ENCODE results near the gene CAB39L.

Gene CAB39L

GRCh38 chr13:49388091-49388635 lies 55.7 kb downstream of the CAB39L start:
- Histone ChIP-seq H3K4me3 (no peak overlapping the region), H3K9me3 (peaks cover 0 to 4% (median 0%) of the 10 kb centered on the region in 3 donors), H3K27me3 (no peaks in the 10 kb centered on the region), H3K27ac (no peak overlapping the region), H3K4me1 (peaks cover 0 to 15% (median 5%) of the 10 kb centered on the region in 4 donors), H3K36me3 (no peaks in the 10 kb centered on the region)
- DNase-seq = no peak
- intact Hi-C loops (cut with DNase I; ENCODE audit: low total_unique reads) = no loop called here
- TF ChIP-seq CTCF (IDR thresholded peaks at IDR 0.05) = no peak

GRCh38 chr13:49386664-49387063 lies 57.2 kb downstream of the CAB39L start:
- H3K27me3 ChIP-seq = no peaks in the 10 kb centered on the region
- peaks cover 0 to 4% (median 2%) of the 10 kb centered on the region in 3 donors for H3K36me3 ChIP-seq
- no peak overlapping the region for H3K27ac ChIP-seq
- no peak for DNase-seq
- TF ChIP-seq CTCF (IDR thresholded peaks at IDR 0.05) = no peak
- intact Hi-C loops (cut with DNase I; ENCODE audit: low total_unique reads) = no loop called here
- H3K4me3 ChIP-seq = no peak overlapping the region
- H3K9me3 ChIP-seq = peaks cover 0 to 4% (median 0%) of the 10 kb centered on the region in 3 donors
- peaks cover 0 to 14% (median 5%) of the 10 kb centered on the region in 4 donors for H3K4me1 ChIP-seq

- no peak for TF ChIP-seq CTCF (IDR thresholded peaks at IDR 0.05)
- no peaks in the 10 kb centered on the region for H3K9me3 ChIP-seq
- DNase-seq = no peak
- H3K4me3 ChIP-seq = no peak overlapping the region
- no peak overlapping the region for H3K27ac ChIP-seq
- H3K4me1 ChIP-seq = peaks cover 0 to 43% (median 14%) of the 10 kb centered on the region in 4 donors
- no peaks in the 10 kb centered on the region for H3K27me3 ChIP-seq
- peaks cover 0 to 13% (median 10%) of the 10 kb centered on the region in 3 donors for H3K36me3 ChIP-seq
- intact Hi-C loops (cut with DNase I; ENCODE audit: low total_unique reads) = no loop called here
Observed at GRCh38 chr13:49376121-49376520, 67.7 kb downstream of the CAB39L start.

- intact Hi-C loops (cut with DNase I; ENCODE audit: low total_unique reads) = no loop called here
- peaks cover 0 to 13% (median 10%) of the 10 kb centered on the region in 3 donors for H3K36me3 ChIP-seq
- no peak for TF ChIP-seq CTCF (IDR thresholded peaks at IDR 0.05)
- no peak overlapping the region for H3K4me3 ChIP-seq
- H3K27me3 ChIP-seq = no peaks in the 10 kb centered on the region
- peak overlapping the region in 1 of 2 donors; percentile 49 for H3K27ac ChIP-seq
- no peak for DNase-seq
- H3K9me3 ChIP-seq = no peaks in the 10 kb centered on the region
- peaks cover 0 to 53% (median 20%) of the 10 kb centered on the region in 4 donors for H3K4me1 ChIP-seq
Observed at GRCh38 chr13:49374585-49375290, 69.1 kb downstream of the CAB39L start.

GRCh38 chr13:49373716-49374115 lies 70.1 kb downstream of the CAB39L start:
- Histone ChIP-seq H3K4me3 (no peak overlapping the region), H3K27ac (peak overlapping the region; percentile 33 to 49), H3K4me1 (peaks cover 0 to 58% (median 20%) of the 10 kb centered on the region in 4 donors), H3K27me3 (no peaks in the 10 kb centered on the region), H3K9me3 (no peaks in the 10 kb centered on the region), H3K36me3 (peaks cover 0 to 13% (median 13%) of the 10 kb centered on the region in 3 donors)
- TF ChIP-seq CTCF (IDR thresholded peaks at IDR 0.05) = no peak
- no peak for DNase-seq
- intact Hi-C loops (cut with DNase I; ENCODE audit: low total_unique reads) = no loop called here
